Duodenal mucosa (tissue), 2 donors: ENCODE results near the gene CDH24.

Source experiments
- H3K27ac ChIP-seq: one replicate; pipeline ENCODE4 v1.7.0; 2013; ENCODE audit warnings: low read depth, low read length
- H3K27me3 ChIP-seq, 2 donors: one replicate each; pipeline ENCODE4 v1.7.0; 2013; ENCODE audit warnings: low read length in 2 of 2, control low read depth in 1 of 2; ENCODE audit not compliant: insufficient read depth in 2 of 2, control insufficient read depth in 1 of 2
- H3K36me3 ChIP-seq, 2 donors: one replicate each; pipeline ENCODE4 v1.7.0; 2013; ENCODE audit warnings: low read length in 2 of 2, control low read depth in 1 of 2; ENCODE audit not compliant: insufficient read depth in 2 of 2, control insufficient read depth in 1 of 2
- H3K4me1 ChIP-seq, 2 donors: one replicate each; pipeline ENCODE4 v1.7.0; 2013; ENCODE audit warnings: low read length in 2 of 2, control low read depth in 1 of 2; ENCODE audit not compliant: insufficient read depth in 2 of 2, control insufficient read depth in 1 of 2
- H3K4me3 ChIP-seq, 2 donors: one replicate each; pipeline ENCODE4 v1.7.0; 2013; ENCODE audit warnings: low read length in 2 of 2, low read depth in 1 of 2
- H3K9ac ChIP-seq, 2 donors: one replicate each; pipeline ENCODE4 v1.7.0; 2013; ENCODE audit warnings: low read length in 2 of 2, low read depth in 1 of 2
- H3K9me3 ChIP-seq, 2 donors: one replicate each; pipeline ENCODE4 v1.7.0; 2013; ENCODE audit warnings: low read length in 2 of 2, control low read depth in 1 of 2; ENCODE audit not compliant: control insufficient read depth in 1 of 2

Gene CDH24

DNA sequence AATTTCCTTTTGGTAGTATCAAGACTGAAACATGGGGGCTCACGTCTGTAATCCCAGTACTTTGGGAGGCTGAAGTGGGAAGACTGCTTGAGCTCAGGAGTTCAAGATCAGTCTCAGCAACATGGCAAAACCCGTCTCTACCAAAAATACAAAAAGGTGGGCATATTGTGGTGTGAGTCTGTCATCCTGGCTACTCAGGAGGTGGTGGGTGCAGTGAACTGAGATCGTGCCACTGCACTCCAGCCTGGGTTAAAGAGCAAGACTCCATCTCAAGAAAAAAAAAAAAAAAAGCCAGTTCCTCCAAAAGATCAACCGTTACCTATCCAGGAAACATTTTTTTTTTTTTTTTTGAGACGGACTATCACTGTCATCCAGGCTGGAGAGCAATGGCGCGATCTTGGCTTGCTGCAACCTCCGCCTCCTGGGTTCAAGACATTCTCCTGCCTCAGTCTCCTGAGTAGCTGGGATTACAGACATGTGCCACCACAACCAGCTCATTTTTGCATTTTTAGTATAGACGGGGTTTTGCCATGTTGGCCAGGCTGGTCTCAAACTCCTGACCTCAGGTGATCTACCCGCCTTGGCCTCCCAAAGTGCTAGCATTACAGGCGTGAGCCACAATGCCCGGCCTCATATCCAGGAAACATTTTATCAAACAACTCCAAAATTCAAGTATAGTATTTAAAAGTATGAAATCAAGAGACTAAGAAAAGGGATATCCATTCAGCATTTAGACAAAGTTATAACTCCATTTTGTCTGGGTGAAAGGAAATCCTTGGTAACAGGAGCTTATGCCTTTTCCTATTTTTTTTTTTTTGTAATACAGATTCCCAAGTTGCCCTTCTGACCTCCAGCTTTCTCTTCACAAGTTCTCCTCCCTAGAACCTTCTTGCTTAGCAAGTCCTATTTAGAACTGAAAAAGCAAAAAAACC, 34.2 kb upstream of the CDH24 start:
- peaks cover 16 to 20% of the 10 kb centered on the region in 2 donors for H3K4me1 ChIP-seq
- no peak overlapping the region for H3K9ac ChIP-seq
- H3K27me3 ChIP-seq = no peaks in the 10 kb centered on the region
- no peaks in the 10 kb centered on the region for H3K9me3 ChIP-seq
- no peak overlapping the region for H3K27ac ChIP-seq
- no peak overlapping the region for H3K4me3 ChIP-seq
- peaks cover 27 to 56% of the 10 kb centered on the region in 2 donors for H3K36me3 ChIP-seq

DNA sequence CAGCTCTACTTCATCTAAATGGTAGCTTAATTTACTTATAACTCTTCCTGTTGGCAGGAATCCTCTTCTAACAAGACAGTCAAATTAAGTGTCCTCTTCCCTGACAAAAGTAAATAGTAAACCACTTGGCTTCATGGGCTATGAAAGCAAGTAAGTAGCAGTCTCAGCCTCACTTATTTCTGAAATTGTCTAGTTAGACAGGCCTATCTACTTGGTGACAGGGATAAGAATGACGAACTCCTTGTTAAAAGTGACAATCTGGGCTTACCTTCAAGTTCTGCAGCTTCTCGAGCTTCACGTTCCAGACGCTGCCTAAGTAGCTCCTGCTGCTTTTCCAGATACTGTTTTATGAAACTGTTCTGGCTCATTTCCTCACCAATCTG, 32.9 kb upstream of the CDH24 start:
- no peaks in the 10 kb centered on the region for H3K27me3 ChIP-seq
- no peak overlapping the region for H3K9ac ChIP-seq
- H3K36me3 ChIP-seq = peaks cover 35 to 69% of the 10 kb centered on the region in 2 donors
- no peak overlapping the region for H3K27ac ChIP-seq
- peaks cover 18 to 24% of the 10 kb centered on the region in 2 donors for H3K4me1 ChIP-seq
- H3K9me3 ChIP-seq = no peaks in the 10 kb centered on the region
- H3K4me3 ChIP-seq = no peak overlapping the region

DNA sequence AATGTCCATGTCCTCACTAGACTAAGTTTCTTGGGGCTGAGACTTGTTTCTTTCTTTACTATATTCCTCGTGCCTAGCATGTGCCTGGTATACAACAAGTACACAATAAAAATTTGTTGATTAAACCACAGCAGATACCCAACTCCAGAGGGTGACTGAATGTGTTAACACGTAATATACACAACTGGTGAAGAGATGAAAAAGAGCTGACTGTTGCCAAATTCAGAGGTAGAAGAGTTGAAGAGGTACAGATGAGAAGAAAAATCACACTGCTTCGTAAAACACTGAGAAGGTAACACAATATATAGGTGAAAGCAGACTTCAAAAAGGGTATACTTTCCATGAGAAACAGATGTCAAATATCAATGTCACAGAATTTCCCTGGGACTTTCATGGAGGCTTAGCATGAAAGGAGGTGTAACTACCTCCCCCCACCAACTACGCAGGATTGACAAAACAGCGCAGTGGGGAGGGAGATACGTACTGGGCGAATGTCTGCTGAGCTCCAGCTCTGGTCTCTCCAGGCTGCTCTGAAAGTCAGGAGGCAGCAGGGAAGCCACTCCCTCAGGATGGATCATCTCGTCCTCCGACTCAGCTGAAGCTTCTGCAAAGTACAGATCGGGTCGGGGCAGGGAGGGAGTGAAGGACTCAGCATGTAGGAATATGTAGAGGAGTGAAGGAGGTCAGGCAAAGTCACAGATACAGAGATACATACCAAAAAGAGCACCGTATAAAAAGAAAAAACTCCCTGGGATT, 32.4 kb upstream of the CDH24 start:
- H3K9me3 ChIP-seq = no peaks in the 10 kb centered on the region
- H3K4me1 ChIP-seq = peaks cover 18 to 24% of the 10 kb centered on the region in 2 donors
- no peak overlapping the region for H3K27ac ChIP-seq
- H3K36me3 ChIP-seq = peaks cover 35 to 75% of the 10 kb centered on the region in 2 donors
- no peaks in the 10 kb centered on the region for H3K27me3 ChIP-seq
- no peak overlapping the region for H3K4me3 ChIP-seq
- no peak overlapping the region for H3K9ac ChIP-seq

DNA sequence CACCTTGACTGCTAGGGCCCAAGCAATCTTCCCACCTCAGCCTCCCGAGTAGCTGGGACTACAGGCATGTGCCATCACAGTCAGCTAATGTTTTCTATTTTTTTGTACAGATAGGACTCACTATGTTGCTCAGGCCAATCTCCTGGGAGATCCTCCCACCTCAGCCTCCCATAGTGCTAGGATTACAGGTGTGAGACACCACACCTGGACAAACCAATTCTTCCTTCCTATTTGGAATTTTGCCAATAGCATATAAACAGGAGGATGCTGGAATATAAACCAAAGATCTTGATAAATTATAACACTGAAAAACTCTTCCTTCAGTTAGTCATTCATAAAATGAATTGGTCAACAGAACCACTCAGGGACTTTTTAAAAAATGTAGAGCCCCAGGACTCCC, 29.2 kb upstream of the CDH24 start:
- Histone ChIP-seq H3K36me3 (peaks cover 47 to 85% of the 10 kb centered on the region in 2 donors), H3K9ac (no peak overlapping the region), H3K9me3 (no peaks in the 10 kb centered on the region), H3K27me3 (no peaks in the 10 kb centered on the region), H3K4me3 (no peak overlapping the region), H3K4me1 (peaks cover 0 to 10% of the 10 kb centered on the region in 2 donors), H3K27ac (no peak overlapping the region)

DNA sequence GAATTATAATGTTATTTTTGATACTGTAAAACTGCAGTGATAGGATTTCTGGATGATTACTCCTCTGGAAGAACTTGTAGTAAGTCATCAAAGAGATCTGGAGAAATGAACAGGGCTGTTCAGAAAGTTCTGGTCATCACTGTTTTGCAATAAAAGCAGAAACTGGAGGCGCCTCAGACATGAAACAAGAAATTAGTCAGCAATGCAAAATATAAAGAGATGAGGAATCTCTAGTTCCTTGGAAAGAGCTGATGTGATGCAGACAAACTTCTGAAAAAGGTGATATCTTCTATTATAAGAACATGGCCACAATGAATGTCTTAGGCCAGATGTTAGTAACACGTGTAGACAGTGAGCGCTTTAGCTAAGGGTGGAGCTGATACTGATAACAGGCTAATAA, 28.1 kb upstream of the CDH24 start:
- Histone ChIP-seq H3K27ac (no peak overlapping the region), H3K4me3 (no peak overlapping the region), H3K9ac (no peak overlapping the region), H3K27me3 (no peaks in the 10 kb centered on the region), H3K4me1 (peaks cover 0 to 10% of the 10 kb centered on the region in 2 donors), H3K36me3 (peaks cover 50 to 84% of the 10 kb centered on the region in 2 donors), H3K9me3 (no peaks in the 10 kb centered on the region)

DNA sequence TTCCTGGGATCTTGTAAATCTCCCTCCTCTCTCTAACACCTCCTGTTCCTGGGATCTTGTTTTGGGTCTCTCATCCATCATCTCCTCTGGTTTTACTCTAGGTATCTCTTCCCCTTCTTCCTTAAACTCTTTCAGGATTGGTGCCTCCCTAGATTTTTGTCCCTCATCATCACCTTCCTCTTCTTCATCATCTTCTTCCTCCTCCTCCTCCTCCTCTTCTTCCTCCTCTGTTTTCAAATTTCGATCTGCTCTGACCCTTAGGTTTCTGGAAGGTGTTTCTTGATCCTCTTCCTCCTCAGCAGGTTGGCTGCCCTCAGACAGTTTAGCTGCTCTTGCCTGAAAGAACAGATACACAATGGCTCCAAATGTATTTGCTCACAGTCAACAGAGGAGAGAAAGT, 23.2 kb upstream of the CDH24 start:
- Histone ChIP-seq H3K36me3 (peaks cover 53 to 88% of the 10 kb centered on the region in 2 donors), H3K27ac (no peak overlapping the region)

DNA sequence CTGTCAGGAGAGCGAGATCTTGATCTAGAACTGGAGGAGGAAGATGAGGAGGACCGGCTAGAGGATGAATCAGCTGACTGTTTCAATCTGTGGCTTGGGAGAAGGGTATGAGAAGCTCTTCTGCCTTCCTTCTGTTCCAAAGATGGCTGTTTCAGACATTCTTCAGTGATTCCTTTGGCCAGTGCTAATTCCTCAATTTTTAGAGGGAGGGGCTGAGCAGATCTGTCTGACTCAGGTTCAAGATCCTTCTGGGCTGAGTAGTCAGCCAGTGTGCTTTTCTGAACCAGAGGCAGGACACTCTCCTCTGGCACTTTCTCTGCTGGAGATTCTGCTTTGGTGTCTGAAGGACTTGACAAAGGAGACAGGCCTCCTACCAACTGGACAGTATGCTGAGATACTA, 22.4 kb upstream of the CDH24 start:
- Histone ChIP-seq H3K27me3 (no peaks in the 10 kb centered on the region), H3K36me3 (peaks cover 56 to 88% of the 10 kb centered on the region in 2 donors), H3K9me3 (no peaks in the 10 kb centered on the region), H3K4me3 (no peak overlapping the region), H3K27ac (no peak overlapping the region), H3K9ac (no peak overlapping the region), H3K4me1 (peaks cover 0 to 6% of the 10 kb centered on the region in 2 donors)

More for the DNA sequence above, 23.2 kb upstream of the CDH24 start:
- H3K27me3 ChIP-seq = no peaks in the 10 kb centered on the region
- no peak overlapping the region for H3K9ac ChIP-seq
- H3K9me3 ChIP-seq = no peaks in the 10 kb centered on the region
- H3K4me1 ChIP-seq = peaks cover 0 to 7% of the 10 kb centered on the region in 2 donors
- no peak overlapping the region for H3K4me3 ChIP-seq

DNA sequence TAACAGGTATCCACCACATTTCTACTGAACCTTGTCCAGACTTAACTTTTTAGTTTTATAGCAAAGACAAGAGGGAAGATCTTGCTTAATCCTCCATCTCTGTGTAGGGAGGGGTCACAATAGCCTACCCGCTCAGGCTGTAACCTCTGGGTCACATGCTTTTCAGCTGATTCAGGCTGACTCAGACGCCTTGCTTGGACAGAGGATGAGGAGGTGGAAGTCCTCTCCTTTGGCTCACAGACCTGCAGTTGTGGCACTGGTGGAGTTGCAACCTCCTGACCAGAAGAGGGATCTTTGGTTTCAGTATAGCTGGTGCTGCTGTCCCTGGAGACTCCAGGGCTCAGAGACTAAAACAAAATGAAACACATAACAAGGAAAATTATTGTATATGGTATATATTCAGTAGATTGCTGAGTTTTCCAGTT, 21.4 kb upstream of the CDH24 start:
- Histone ChIP-seq H3K27ac (no peak overlapping the region), H3K4me3 (no peak overlapping the region), H3K36me3 (peaks cover 59 to 90% of the 10 kb centered on the region in 2 donors), H3K9me3 (no peaks in the 10 kb centered on the region), H3K27me3 (no peaks in the 10 kb centered on the region), H3K4me1 (peaks cover 0 to 6% of the 10 kb centered on the region in 2 donors), H3K9ac (no peak overlapping the region)

DNA sequence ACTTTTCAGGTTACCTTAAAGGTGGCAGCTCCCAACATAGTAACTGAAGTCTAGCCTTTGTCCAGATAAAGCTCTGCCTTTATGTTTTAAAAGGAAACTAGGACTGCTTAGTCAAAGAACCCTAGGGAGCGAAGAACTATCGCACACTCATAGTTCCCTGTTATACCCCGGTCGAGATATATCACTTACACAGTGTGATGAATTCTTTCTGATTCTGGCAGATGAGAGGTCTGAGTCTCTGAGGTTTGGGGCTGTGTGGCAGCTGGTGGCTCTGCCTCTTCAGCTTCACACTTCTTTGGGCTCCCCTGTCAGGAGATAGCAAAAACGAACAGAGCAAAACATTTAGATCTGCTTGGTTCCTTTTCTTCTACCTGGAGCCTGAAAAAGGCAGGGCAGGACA, 20.6 kb upstream of the CDH24 start:
- Histone ChIP-seq H3K27ac (no peak overlapping the region), H3K9ac (no peak overlapping the region), H3K9me3 (no peaks in the 10 kb centered on the region), H3K36me3 (peaks cover 55 to 86% of the 10 kb centered on the region in 2 donors), H3K4me1 (peaks cover 3 to 7% of the 10 kb centered on the region in 2 donors), H3K27me3 (no peaks in the 10 kb centered on the region), H3K4me3 (no peak overlapping the region)
